H1 (cell line): ENCODE results near the gene LYRM7.

Experiments used
- ATF2 ChIP-seq: IDR thresholded peaks from 2 replicates; pipeline ENCODE4 v1.6.1; 2012; ENCODE audit warnings: low read length, inconsistent platforms
- BCL11A ChIP-seq, 2 experiments: IDR thresholded peaks; one replicate each; pipeline ENCODE4 v1.6.1; 2011; ENCODE audit warnings: low read depth in 2 of 2, low read length in 2 of 2, mild to moderate bottlenecking in 2 of 2
- CTCF ChIP-seq, 3 experiments: IDR thresholded peaks; 1 replicate in 2 of 3; 2 replicates in 1 of 3; pipeline versions ENCODE4 v1.5.1 to v1.6.1; 2011; ENCODE audit warnings: low read length in 3 of 3, mild to moderate bottlenecking in 3 of 3, inconsistent platforms in 2 of 3, low read depth in 1 of 3, moderate library complexity in 1 of 3; ENCODE audit not compliant: insufficient read depth in 1 of 3; ENCODE audit errors: control extremely low read depth in 1 of 3
- EZH2 ChIP-seq: fragments of 200-600 bp; sonication (generic); IDR thresholded peaks from 2 replicates; pipeline ENCODE4 v1.7.1; 2012; ENCODE audit warnings: low read depth, mild to moderate bottlenecking, moderate library complexity, low read length, inconsistent platforms; ENCODE audit not compliant: severe bottlenecking
- GABPA ChIP-seq: IDR thresholded peaks from 2 replicates; pipeline ENCODE4 v1.6.1; 2011; ENCODE audit warnings: mild to moderate bottlenecking, low read length, moderate library complexity, borderline replicate concordance; ENCODE audit not compliant: insufficient read depth
- NANOG ChIP-seq: IDR thresholded peaks from 2 replicates; pipeline ENCODE4 v1.6.1; 2011; ENCODE audit warnings: low read length, low read depth, mild to moderate bottlenecking, inconsistent platforms; ENCODE audit not compliant: insufficient read depth, poor library complexity, severe bottlenecking
- POLR2A ChIP-seq, 2 experiments: IDR thresholded peaks; 1 replicate in 1 of 2; 2 replicates in 1 of 2; pipeline ENCODE4 v1.6.1; 2011; ENCODE audit warnings: low read depth in 2 of 2, low read length in 2 of 2, mild to moderate bottlenecking in 2 of 2; ENCODE audit errors: control extremely low read depth in 1 of 2
- POLR2AphosphoS5 ChIP-seq: IDR thresholded peaks from 2 replicates; pipeline ENCODE4 v1.6.1; 2011; ENCODE audit warnings: low read depth, low read length
- POU5F1 ChIP-seq: IDR thresholded peaks from 2 replicates; pipeline ENCODE4 v1.6.1; 2011; ENCODE audit warnings: low read depth, mild to moderate bottlenecking, low read length, moderate library complexity
- RAD21 ChIP-seq, 2 experiments: IDR thresholded peaks in 1 of 2; conservative IDR thresholded peaks in 1 of 2; 2 replicates each; pipeline ENCODE4 v1.6.1; 2011; ENCODE audit warnings: low read depth in 2 of 2, low read length in 2 of 2, improper control_type of control experiment in 1 of 2, inconsistent platforms in 1 of 2, mild to moderate bottlenecking in 1 of 2, moderate library complexity in 1 of 2
- TBP ChIP-seq: IDR thresholded peaks from 2 replicates; pipeline ENCODE4 v1.6.1; 2011; ENCODE audit warnings: low read depth, low read length, improper control_type of control experiment
- USF2 ChIP-seq: IDR thresholded peaks from 2 replicates; pipeline ENCODE4 v1.6.1; 2011; ENCODE audit warnings: low read length, improper control_type of control experiment
- ZNF274 ChIP-seq: IDR thresholded peaks from 2 replicates; pipeline ENCODE4 v1.7.0; 2012; ENCODE audit warnings: low read length, borderline replicate concordance; ENCODE audit errors: extremely low read depth

- TF ChIP-seq USF2: no peak
- no peak for TF ChIP-seq POLR2A (IDR thresholded peaks at IDR 0.05; ENCODE audit: control extremely low read depth in 1 of 2, low read depth in 2 of 2, low read length in 2 of 2)
- TF ChIP-seq TBP: no peak
- TF ChIP-seq EZH2: no peak
- no peak for TF ChIP-seq POLR2AphosphoS5
- TF ChIP-seq POU5F1: no peak
- TF ChIP-seq RAD21 (IDR thresholded peaks at IDR 0.05 in 1 of 2, conservative IDR thresholded peaks at IDR 0.05 in 1 of 2; ENCODE audit: low read depth in 2 of 2, low read length in 2 of 2): no peak
- no peak for TF ChIP-seq NANOG
- no peak for TF ChIP-seq CTCF (IDR thresholded peaks at IDR 0.05; ENCODE audit: control extremely low read depth in 1 of 3, insufficient read depth in 1 of 3, low read depth in 1 of 3, low read length in 3 of 3)
- no peak for TF ChIP-seq ZNF274
- no peak for TF ChIP-seq GABPA
- TF ChIP-seq BCL11A (IDR thresholded peaks at IDR 0.05; ENCODE audit: low read depth in 2 of 2, low read length in 2 of 2): no peak
- TF ChIP-seq ATF2: no peak
These were observed 84.0 kb downstream of the LYRM7 start for GRCh38 chr5:131254741-131255140.
